Ovary (tissue), 9 donors: ENCODE data around the gene SPIN1. TPM values are rescaled to one million over a fixed set of nuclear protein-coding genes. Genes with fewer than 3 reads are reported as not detected.

ENCODE experiments used
- DNase-seq, 5 donors: peaks; one replicate each; pipeline ENCODE4 v3.0.0-alpha.2; 2019 to 2020
- H3K27ac ChIP-seq, 2 donors: fragments of 200-600 bp; one replicate each; pipeline versions ENCODE4 v1.5.1 to v1.8.0; 2019 to 2022
- H3K27me3 ChIP-seq: fragments of 200-600 bp; one replicate; pipeline ENCODE4 v1.8.0; 2022
- H3K36me3 ChIP-seq: fragments of 200-600 bp; sonication (generic); one replicate; pipeline ENCODE4 v1.5.1; 2019
- H3K4me1 ChIP-seq: one replicate; pipeline ENCODE4 v1.8.1; 2013; ENCODE audit warnings: mild to moderate bottlenecking, moderate library complexity; ENCODE audit not compliant: insufficient read depth
- H3K4me3 ChIP-seq: fragments of 200-600 bp; sonication (generic); one replicate; pipeline ENCODE4 v1.5.1; 2017
- H3K9me3 ChIP-seq, 2 donors: fragments of 200-600 bp in 1 of 2; sonication (generic) in 1 of 2; one replicate each; pipeline versions ENCODE4 v1.5.1 to v1.8.1; 2013 to 2019; ENCODE audit warnings: mild to moderate bottlenecking in 1 of 2, moderate library complexity in 1 of 2
- CTCF ChIP-seq, 3 donors: fragments of 450-650 bp in 2 of 3; fragments of 200-600 bp in 1 of 3; IDR thresholded peaks; one replicate each; pipeline versions ENCODE4 v1.5.1 to v1.8.0; 2016 to 2022; ENCODE audit warnings: antibody characterized with exemption in 3 of 3, mild to moderate bottlenecking in 1 of 3
- EP300 ChIP-seq: sonication (generic); formaldehyde crosslinking; IDR thresholded peaks from one replicate; pipeline ENCODE4 v1.6.1; 2017; ENCODE audit warnings: antibody characterized with exemption
- POLR2A ChIP-seq: fragments of 450-650 bp; IDR thresholded peaks from one replicate; pipeline ENCODE4 v1.6.1; 2017; ENCODE audit warnings: antibody characterized with exemption, mild to moderate bottlenecking, moderate library complexity
- WGBS, 3 donors: extraction: QIAGEN DNeasy Blood & Tissue Kit in 1 of 3; methylation state at CpG; one replicate each; pipeline versions ENCODE4 v1.1.5 to v1.1.7; 2013 to 2017; 5-methylcytosine and 5-hydroxymethylcytosine counted together
- intact Hi-C, 4 donors: fragments of 100-400 bp; cut with DNase I; formaldehyde crosslinking; loops; one replicate each; pipeline versions ENCODE4 v1.11.0 to v1.15.1; 2022 to 2023
- polyA plus RNA-seq, 2 donors: library from polyadenylated mRNA; stranded (reverse); fragments of 200-250 nt in 1 of 2; fragments of 350-450 nt in 1 of 2; fragmentation: Illumina TruSeq in 1 of 2; extraction: RNeasy Lipid Tissue Mini Kit (QIAGEN cat#74804) in 1 of 2; gene quantifications; one replicate each; pipeline ENCODE4 v1.2.3, GENCODE V29; 2013 to 2014
- total RNA-seq, 7 donors: library from RNA; depleted of rRNA in 2 of 7; stranded (reverse); fragments of >200 nt in 2 of 7; fragmentation: NEBNext Ultra II Directional in 3 of 7; extraction: Animal tissue kit (Norgen Biotek cat#: 25700) in 3 of 7; gene quantifications; one replicate each; pipeline versions ENCODE4 v1.1.0 to v1.2.4, GENCODE V29; 2016 to 2023
- donor health status: DM: no; HTN: no; CAD: no; lungs with moderate emphysema.
- donor health status: DM: no; HTN: no; CAD: no.
- donor health status: Bipolar disorder and iron deficiency.
- donor health status: DM: yes; HTN: yes; CAD: no.
- donor health status: DM: no; HTN: no; CAD: no.
- donor health status: DM: yes; HTN: yes; CAD: no.

SPIN1 gene
- total and polyA plus RNA-seq, 9 donors, result 61.4 to 144 (median 107) TPM

- Histone ChIP-seq H3K27me3 (no peaks in the 10 kb centered on the region), H3K27ac (no peak overlapping the region), H3K9me3 (no peaks in the 10 kb centered on the region), H3K36me3 (no peaks in the 10 kb centered on the region), H3K4me3 (no peak overlapping the region), H3K4me1 (peaks cover 23% of the 10 kb centered on the region)
- TF ChIP-seq POLR2A (no peak), CTCF (IDR thresholded peaks at IDR 0.05) (no peak), EP300 (no peak)
- intact Hi-C loops, result no loop called here
- 43 to 52% (median 43%) methylated on average over 10 of the region's 10 CpGs for WGBS, 3 donors
- no peak for DNase-seq
These were observed 37.3 kb downstream of the SPIN1 start for GRCh38 chr9:88425538-88425950.

- H3K4me1 ChIP-seq, result peaks cover 20% of the 10 kb centered on the region
- no peak overlapping the region for H3K4me3 ChIP-seq
- H3K9me3 ChIP-seq, result no peaks in the 10 kb centered on the region
- no peaks in the 10 kb centered on the region for H3K36me3 ChIP-seq
- TF ChIP-seq CTCF (IDR thresholded peaks at IDR 0.05) (no peak), EP300 (no peak), POLR2A (no peak)
- no peaks in the 10 kb centered on the region for H3K27me3 ChIP-seq
- H3K27ac ChIP-seq, result no peak overlapping the region
- no peak for DNase-seq
- 64 to 87% (median 83%) methylated on average over 1 of the region's 1 CpG for WGBS, 3 donors
- intact Hi-C loops, result no loop called here
These were observed 38.4 kb downstream of the SPIN1 start for GRCh38 chr9:88426651-88427050.

GRCh38 chr9:88429595-88430430, 41.6 kb downstream of the SPIN1 start:
- H3K9me3 ChIP-seq, result no peaks in the 10 kb centered on the region
- H3K27ac ChIP-seq, result no peak overlapping the region
- intact Hi-C loops, result no loop called here
- no peaks in the 10 kb centered on the region for H3K36me3 ChIP-seq
- H3K4me3 ChIP-seq, result no peak overlapping the region
- DNase-seq, result no peak
- H3K27me3 ChIP-seq, result no peaks in the 10 kb centered on the region
- TF ChIP-seq CTCF (IDR thresholded peaks at IDR 0.05), result no peak
- TF ChIP-seq POLR2A, result no peak
- no peak for TF ChIP-seq EP300
- 76 to 83% (median 78%) methylated on average over 3 of the region's 3 CpGs for WGBS, 3 donors
- H3K4me1 ChIP-seq, result peaks cover 17% of the 10 kb centered on the region

- DNase-seq, result no peak
- Histone ChIP-seq H3K27me3 (no peaks in the 10 kb centered on the region), H3K4me3 (no peak overlapping the region), H3K27ac (no peak overlapping the region), H3K4me1 (peaks cover 7% of the 10 kb centered on the region), H3K9me3 (no peaks in the 10 kb centered on the region), H3K36me3 (no peaks in the 10 kb centered on the region)
- intact Hi-C loops, result no loop called here
- TF ChIP-seq POLR2A (no peak), EP300 (no peak), CTCF (IDR thresholded peaks at IDR 0.05) (no peak)
- WGBS, 3 donors, result 80 to 82% (median 80%) methylated on average over 5 of the region's 5 CpGs
These were observed 45.5 kb downstream of the SPIN1 start for GRCh38 chr9:88433583-88434255.
